HCT116 (cell line): ENCODE measurements around the gene SP3. TPM values are rescaled to one million over a fixed set of nuclear protein-coding genes. Genes with fewer than 3 reads are reported as not detected.

Source experiments
- ATAC-seq: fragments of 200-7000 bp; cut with Tn5 transposase; 2 replicates; pipeline ENCODE4 v1.9.1; 2020; ENCODE audit warnings: mild to moderate bottlenecking, moderate library complexity
- BruUV-seq: library from RNA; stranded (reverse); fragments of 400-500 nt; replicated peaks from 2 replicates; lab custom pipeline; 2021; lab: Mats Ljungman, UMichigan
- CTCF ChIA-PET: fragments of 300-600 bp; sonication (Branson Sonifier 250); formaldehyde crosslinking; loops from one replicate; lab custom pipeline; 2021; ENCODE audit warnings: antibody characterized with exemption; lab: Charles Lee
- POLR2A ChIA-PET: fragments of 300-600, 350-600 bp; sonication (Branson Sonifier 250); formaldehyde crosslinking; loops from one replicate; lab custom pipeline; 2021; ENCODE audit warnings: antibody characterized with exemption; lab: Charles Lee
- RAD21 ChIA-PET, 2 experiments: fragments of 300-600 bp; sonication (Branson Sonifier 250); formaldehyde crosslinking; loops; one replicate each; lab custom pipeline; 2023; ENCODE audit warnings: low total read pairs in 2 of 2; ENCODE audit not compliant: uncharacterized antibody in 2 of 2, unreplicated experiment in 2 of 2, low non-redundant PET in 1 of 2; lab: Charles Lee
- DNase-seq: peaks from one replicate; pipeline ENCODE4 v3.0.0-alpha.2; 2010; ENCODE audit warnings: low read depth, low spot score
- H2AFZ ChIP-seq: fragments of 200-600 bp; shearing (Covaris generic), sonication (generic); 2 replicates; pipeline ENCODE4 v1.6.1; 2017; ENCODE audit warnings: low read depth, mixed run types, mixed read lengths, antibody characterized with exemption, low read length; ENCODE audit not compliant: poor library complexity, severe bottlenecking
- H3K27ac ChIP-seq: 2 replicates; pipeline ENCODE4 v1.5.1; 2012; ENCODE audit warnings: low read depth, low read length
- H3K27me3 ChIP-seq: fragments of 200-600 bp; sonication (generic); 2 replicates; pipeline ENCODE4 v1.6.1; 2016; ENCODE audit warnings: mixed run types, low read length, mixed read lengths; ENCODE audit not compliant: insufficient read depth
- H3K36me3 ChIP-seq, 2 experiments: fragments of 200-500 bp in 1 of 2; fragments of 200-600 bp in 1 of 2; sonication (Bioruptor generic) in 1 of 2; sonication (generic) in 1 of 2; 2 replicates each; pipeline versions ENCODE4 v1.5.1 to v1.6.1; 2014 to 2016; ENCODE audit warnings: low read length in 2 of 2, inconsistent platforms in 1 of 2, mixed read lengths in 1 of 2, mixed run types in 1 of 2; ENCODE audit not compliant: insufficient read depth in 2 of 2, control insufficient read depth in 1 of 2
- H3K4me1 ChIP-seq, 2 experiments: fragments of 200-600 bp in 1 of 2; sonication (generic) in 1 of 2; 2 replicates each; pipeline versions ENCODE4 v1.5.1 to v1.6.1; 2012 to 2017; ENCODE audit warnings: low read length in 2 of 2, inconsistent platforms in 1 of 2, mild to moderate bottlenecking in 1 of 2, mixed read lengths in 1 of 2, mixed run types in 1 of 2, moderate library complexity in 1 of 2; ENCODE audit not compliant: insufficient read depth in 2 of 2, control insufficient read depth in 1 of 2
- H3K4me2 ChIP-seq: fragments of 200-600 bp; sonication (generic); 2 replicates; pipeline ENCODE4 v1.6.1; 2017; ENCODE audit warnings: mixed run types, low read length, mixed read lengths
- H3K4me3 ChIP-seq, 2 experiments: fragments of 200-600 bp in 1 of 2; sonication (generic) in 1 of 2; replicated peaks in 1 of 2; 2 replicates each; pipeline ENCODE4 v1.5.1; 2011 to 2016; ENCODE audit warnings: low read length in 2 of 2, control low read depth in 1 of 2, low read depth in 1 of 2, mild to moderate bottlenecking in 1 of 2, mixed read lengths in 1 of 2, mixed run types in 1 of 2
- H3K79me2 ChIP-seq: fragments of 200-600 bp; sonication (generic); 2 replicates; pipeline ENCODE4 v1.6.1; 2017; ENCODE audit warnings: mild to moderate bottlenecking, mixed run types, low read length, moderate library complexity, mixed read lengths; ENCODE audit not compliant: insufficient read depth
- H3K9ac ChIP-seq: fragments of 200-600 bp; sonication (generic); 2 replicates; pipeline ENCODE4 v1.6.1; 2016; ENCODE audit warnings: low read length, mixed read lengths
- H3K9me2 ChIP-seq: fragments of 200-600 bp; sonication (generic), shearing (Covaris generic); 2 replicates; pipeline ENCODE4 v1.6.1; 2017; ENCODE audit warnings: mixed run types, mild to moderate bottlenecking, moderate library complexity; ENCODE audit not compliant: insufficient read depth
- H3K9me3 ChIP-seq, 2 experiments: fragments of 200-500 bp in 1 of 2; fragments of 200-600 bp in 1 of 2; sonication (Bioruptor generic) in 1 of 2; sonication (generic) in 1 of 2; 2 replicates each; pipeline ENCODE4 v1.6.1; 2014 to 2017; ENCODE audit warnings: low read length in 2 of 2, mixed read lengths in 2 of 2, inconsistent platforms in 1 of 2, low read depth in 1 of 2, mild to moderate bottlenecking in 1 of 2, mixed run types in 1 of 2, moderate library complexity in 1 of 2; ENCODE audit not compliant: control insufficient read depth in 1 of 2, insufficient read depth in 1 of 2
- H4K20me1 ChIP-seq: fragments of 200-600 bp; sonication (generic), shearing (Covaris generic); 2 replicates; pipeline ENCODE4 v1.6.1; 2017; ENCODE audit warnings: mixed run types, mild to moderate bottlenecking, moderate library complexity; ENCODE audit not compliant: insufficient read depth
- ATF3 ChIP-seq: IDR thresholded peaks from 2 replicates; pipeline ENCODE4 v1.6.1; 2012
- CTCF ChIP-seq, 3 experiments: fragments of 200-600 bp in 1 of 3; sonication (generic) in 1 of 3; IDR thresholded peaks in 2 of 3; conservative IDR thresholded peaks in 1 of 3; 2 replicates each; pipeline ENCODE4 v1.5.1; 2012 to 2017; ENCODE audit warnings: low read depth in 2 of 3, low read length in 2 of 3, antibody characterized with exemption in 1 of 3, borderline replicate concordance in 1 of 3, control low read depth in 1 of 3, mild to moderate bottlenecking in 1 of 3, mixed read lengths in 1 of 3, mixed run types in 1 of 3, moderate library complexity in 1 of 3; ENCODE audit not compliant: insufficient read depth in 1 of 3
- ELF1 ChIP-seq: IDR thresholded peaks from 2 replicates; pipeline ENCODE4 v1.6.1; 2012; ENCODE audit warnings: low read depth, borderline replicate concordance
- RAD21 ChIP-seq: IDR thresholded peaks from 2 replicates; pipeline ENCODE4 v1.6.1; 2012; ENCODE audit warnings: low read depth, mild to moderate bottlenecking
- SIN3A ChIP-seq: IDR thresholded peaks from 2 replicates; pipeline ENCODE4 v1.6.1; 2012; ENCODE audit warnings: low read depth
- intact Hi-C: fragments of 100-400 bp; cut with micrococcal nuclease; formaldehyde crosslinking; loops from 2 replicates; pipeline ENCODE4 v1.10.0; 2022
- total RNA-seq: library from RNA; stranded (reverse); gene quantifications from one replicate; pipeline ENCODE4 v1.2.1, GENCODE V29; 2021; ENCODE audit not compliant: unreplicated experiment
- TF ChIP-seq, protein P1 (sequence below): IDR thresholded peaks from 2 replicates; pipeline ENCODE4 v1.6.1; 2011; ENCODE audit warnings: mild to moderate bottlenecking, low read length, moderate library complexity; ENCODE audit not compliant: insufficient replicate concordance; ENCODE audit errors: extremely low read depth

SP3 gene
- total RNA-seq, 1 experiment from 2014 or later: 98.0 TPM

DNA sequence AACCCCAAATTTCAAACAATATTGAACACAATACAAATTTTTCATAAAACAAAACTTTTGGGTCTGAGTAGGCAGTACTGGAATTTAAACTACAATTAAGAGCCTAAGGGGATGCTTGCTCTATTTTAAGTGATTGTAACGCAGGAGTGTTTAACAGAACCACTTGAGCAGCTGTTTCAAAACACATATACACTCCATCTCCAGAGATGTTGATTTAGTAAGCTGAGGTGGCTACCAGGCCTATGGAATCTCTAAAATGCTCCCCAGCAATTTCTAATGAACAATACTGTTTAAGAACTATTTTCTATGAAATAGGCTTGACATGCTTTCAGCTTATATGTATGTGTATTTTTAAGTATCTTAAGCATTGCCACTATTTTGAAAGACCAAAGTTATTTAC is 58.5 kb downstream of the SP3 start:
- intact Hi-C loops: no loop called here

More for the DNA sequence above, 58.5 kb downstream of the SP3 start:
- Histone ChIP-seq H3K9ac (no peak overlapping the region), H2AFZ (no peak overlapping the region), H3K4me2 (no peak overlapping the region), H3K36me3 (peaks cover 19 to 24% of the 10 kb centered on the region in 2 experiments; a peak in 3 of 4 replicates), H3K27me3 (no peaks in the 10 kb centered on the region), H3K9me3 (no peaks in the 10 kb centered on the region), H3K4me1 (no peaks in the 10 kb centered on the region), H3K9me2 (no peaks in the 10 kb centered on the region), H3K4me3 (no peak overlapping the region), H3K27ac (no peak overlapping the region), H4K20me1 (no peaks in the 10 kb centered on the region), H3K79me2 (no peaks in the 10 kb centered on the region; the same call in 1 of the 2 replicates)
- ChIA-PET POLR2A (no interaction called here), CTCF (no interaction called here), RAD21 (no interaction called here)
- TF ChIP-seq SIN3A (no peak), ATF3 (no peak), RAD21 (no peak), CTCF (IDR thresholded peaks at IDR 0.05 in 2 of 3, conservative IDR thresholded peaks at IDR 0.05 in 1 of 3; ENCODE audit: borderline replicate concordance in 1 of 3, insufficient read depth in 1 of 3, low read depth in 2 of 3, low read length in 2 of 3) (no peak), ELF1 (no peak)
- TF ChIP-seq, protein P1, sequence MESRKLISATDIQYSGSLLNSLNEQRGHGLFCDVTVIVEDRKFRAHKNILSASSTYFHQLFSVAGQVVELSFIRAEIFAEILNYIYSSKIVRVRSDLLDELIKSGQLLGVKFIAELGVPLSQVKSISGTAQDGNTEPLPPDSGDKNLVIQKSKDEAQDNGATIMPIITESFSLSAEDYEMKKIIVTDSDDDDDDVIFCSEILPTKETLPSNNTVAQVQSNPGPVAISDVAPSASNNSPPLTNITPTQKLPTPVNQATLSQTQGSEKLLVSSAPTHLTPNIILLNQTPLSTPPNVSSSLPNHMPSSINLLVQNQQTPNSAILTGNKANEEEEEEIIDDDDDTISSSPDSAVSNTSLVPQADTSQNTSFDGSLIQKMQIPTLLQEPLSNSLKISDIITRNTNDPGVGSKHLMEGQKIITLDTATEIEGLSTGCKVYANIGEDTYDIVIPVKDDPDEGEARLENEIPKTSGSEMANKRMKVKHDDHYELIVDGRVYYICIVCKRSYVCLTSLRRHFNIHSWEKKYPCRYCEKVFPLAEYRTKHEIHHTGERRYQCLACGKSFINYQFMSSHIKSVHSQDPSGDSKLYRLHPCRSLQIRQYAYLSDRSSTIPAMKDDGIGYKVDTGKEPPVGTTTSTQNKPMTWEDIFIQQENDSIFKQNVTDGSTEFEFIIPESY: no peak
- BruUV-seq: no TSS peak
- ATAC-seq (no peak), DNase-seq (no peak)
